GM12892 (cell line): ENCODE results near the gene LCN10.

Experiments used
- POLR2A ChIP-seq: IDR thresholded peaks from 2 replicates; pipeline ENCODE4 v1.6.1; 2011; ENCODE audit warnings: low read depth, low read length, control low read depth
- POLR2AphosphoS5 ChIP-seq: IDR thresholded peaks from 2 replicates; pipeline ENCODE4 v1.6.1; 2011; ENCODE audit warnings: low read depth, low read length, control low read depth
- TAF1 ChIP-seq: IDR thresholded peaks from 2 replicates; pipeline ENCODE4 v1.6.1; 2011; ENCODE audit warnings: low read depth, mild to moderate bottlenecking, control low read depth, low read length, borderline replicate concordance

DNA sequence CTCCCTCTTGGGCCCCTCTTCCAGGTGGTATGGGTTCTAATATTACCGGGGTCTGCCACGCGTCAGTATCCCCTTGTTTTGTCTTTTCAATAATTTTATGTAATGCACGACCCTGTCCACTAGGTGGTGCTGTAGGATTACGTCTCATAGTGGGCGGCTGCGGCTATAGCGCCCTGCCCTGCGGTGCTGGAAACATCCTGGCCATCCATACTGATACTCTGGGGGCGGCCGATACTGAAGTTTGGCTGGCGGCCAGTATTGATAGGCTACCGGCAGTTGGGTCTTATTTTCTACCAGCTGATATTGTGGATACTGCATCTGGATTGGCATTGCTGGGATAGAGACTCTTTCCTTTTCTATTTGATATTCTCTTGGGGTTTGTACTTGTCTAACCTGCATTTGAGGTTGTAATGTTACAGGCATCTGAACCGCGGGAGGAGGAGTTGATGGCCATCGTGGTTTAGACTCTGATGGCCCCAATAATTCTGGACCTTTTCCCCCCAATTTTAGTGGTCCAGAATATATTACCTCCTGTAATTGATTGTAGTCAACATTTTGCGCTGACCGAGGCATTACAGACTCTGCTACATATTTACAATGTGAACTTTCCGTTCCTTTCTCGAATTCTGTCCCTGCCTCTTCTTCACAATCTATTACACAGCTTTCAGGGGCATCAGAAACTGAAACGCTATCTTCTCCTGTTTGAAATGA, 45.1 kb upstream of the LCN10 start:
- no peak for TF ChIP-seq POLR2AphosphoS5
- no peak for TF ChIP-seq TAF1
- TF ChIP-seq POLR2A = no peak
